H1 (cell line): ENCODE measurements around the gene SNRNP70. TPM values are rescaled to one million over a fixed set of nuclear protein-coding genes. Genes with fewer than 3 reads are reported as not detected.

ENCODE experiments used
- ATF2 ChIP-seq: IDR thresholded peaks from 2 replicates; pipeline ENCODE4 v1.6.1; 2012; ENCODE audit warnings: low read length, inconsistent platforms
- JUN ChIP-seq: IDR thresholded peaks from 2 replicates; pipeline ENCODE4 v1.6.1; 2011; ENCODE audit warnings: low read depth, mild to moderate bottlenecking, improper control_type of control experiment, low read length
- MAX ChIP-seq: IDR thresholded peaks from 2 replicates; pipeline ENCODE4 v1.6.1; 2012; ENCODE audit warnings: inconsistent platforms
- SAP30 ChIP-seq: fragments of 300-600 bp; sonication (generic); IDR thresholded peaks from 2 replicates; pipeline ENCODE4 v1.7.1; 2012; ENCODE audit warnings: low read length, moderate library complexity, mild to moderate bottlenecking, inconsistent platforms; ENCODE audit not compliant: insufficient read depth, insufficient replicate concordance
- SIRT6 ChIP-seq: IDR thresholded peaks from one replicate; pipeline ENCODE4 v1.7.1; 2012; ENCODE audit warnings: low read length, inconsistent platforms
- polyA plus RNA-seq, 7 experiments: library from polyadenylated mRNA; depleted of rRNA in 3 of 7; stranded (reverse) in 5 of 7; unstranded in 2 of 7; fragments of >200 nt in 5 of 7; fragments of 200-250 nt in 2 of 7; gene quantifications; 1 replicate in 5 of 7; 2 replicates in 1 of 7; 4 replicates in 1 of 7; pipeline versions ENCODE4 v1.2.1 to v1.2.3, GENCODE V29; 2011 to 2013; ENCODE audit warnings: missing spikeins in 2 of 7, mixed read lengths in 2 of 7
- small RNA-seq: library from polyadenylated mRNA; stranded (forward); fragments of <200 nt; extraction: miRNeasy Mini kit (QIAGEN cat#:217004); gene quantifications from one replicate; pipeline ENCODE3, GENCODE V24; 2013; ENCODE audit not compliant: insufficient read depth
- total RNA-seq: library from RNA; stranded (reverse); fragmentation: NEBNext Ultra II Directional; extraction: Animal tissue kit (Norgen Biotek cat#: 25700); gene quantifications from 2 replicates; pipeline ENCODE4 v1.2.1, GENCODE V29; 2021

Gene SNRNP70
- total and polyA plus RNA-seq, 2 of the 8 experiments (the other 6 are each of a cell fraction or from before 2014, with no cell fraction given) = 231 to 235 TPM

GRCh38 chr19:49157445-49158224 is 72.4 kb downstream of the SNRNP70 start, which contains the start of gene TRPM4 (continued):
- TF ChIP-seq SAP30 (no peak), ATF2 (no peak), SIRT6 (no peak), MAX (peak; percentile 72), JUN (no peak)

Small RNA genes within 50 kb of the gene (small RNA-seq; reads per million reads assigned to genes)
- not detected for gene RN7SL708P

Other genes starting within 250 kb of the SNRNP70 start
- gene HSD17B14, start 249.0 kb upstream of the SNRNP70 start, total RNA-seq = 8.4 and 9.7 TPM in 2 replicates
- 25.5 and 32.7 TPM in 2 replicates for gene HSD17B14, start 249.0 kb upstream of the SNRNP70 start, polyA plus RNA-seq (2011; rRNA removed)
- 16.8 and 18.0 TPM in 2 replicates for gene PLEKHA4, start 216.8 kb upstream of the SNRNP70 start, total RNA-seq
- gene PLEKHA4, start 216.8 kb upstream of the SNRNP70 start, polyA plus RNA-seq (2011; rRNA removed) = 8.2 and 14.1 TPM in 2 replicates
- gene PPP1R15A, start 213.0 kb upstream of the SNRNP70 start, total RNA-seq = 12.8 and 14.0 TPM in 2 replicates
- 4.1 and 8.6 TPM in 2 replicates for gene PPP1R15A, start 213.0 kb upstream of the SNRNP70 start, polyA plus RNA-seq (2011; rRNA removed)
- 1.0 and 1.1 TPM in 2 replicates for gene TULP2, start 186.7 kb upstream of the SNRNP70 start, total RNA-seq
- gene TULP2, start 186.7 kb upstream of the SNRNP70 start, polyA plus RNA-seq (2011; rRNA removed) = 0.95 and 1.8 TPM in 2 replicates
- 106 and 111 TPM in 2 replicates for gene NUCB1, start 185.1 kb upstream of the SNRNP70 start, total RNA-seq
- 121 and 178 TPM in 2 replicates for gene NUCB1, start 185.1 kb upstream of the SNRNP70 start, polyA plus RNA-seq (2011; rRNA removed)
- 2.2 and 2.7 TPM in 2 replicates for gene DHDH, start 151.8 kb upstream of the SNRNP70 start, total RNA-seq
- gene DHDH, start 151.8 kb upstream of the SNRNP70 start, polyA plus RNA-seq (2011; rRNA removed) = 2.8 and 2.9 TPM in 2 replicates
- gene BAX, start 130.6 kb upstream of the SNRNP70 start, total RNA-seq = 257 and 295 TPM in 2 replicates
- gene BAX, start 130.6 kb upstream of the SNRNP70 start, polyA plus RNA-seq (2011; rRNA removed) = 346 and 750 TPM in 2 replicates
- 1,751 and 1,764 TPM in 2 replicates for gene FTL, start 120.1 kb upstream of the SNRNP70 start, total RNA-seq
- gene FTL, start 120.1 kb upstream of the SNRNP70 start, polyA plus RNA-seq (2011; rRNA removed) = 2,427 and 3,043 TPM in 2 replicates
- 37.8 and 38.7 TPM in 2 replicates for gene GYS1, start 92.1 kb upstream of the SNRNP70 start, total RNA-seq
- 30.0 and 41.9 TPM in 2 replicates for gene GYS1, start 92.1 kb upstream of the SNRNP70 start, polyA plus RNA-seq (2011; rRNA removed)
- gene RUVBL2, start 91.6 kb upstream of the SNRNP70 start, total RNA-seq = 152 and 160 TPM in 2 replicates
- 247 and 341 TPM in 2 replicates for gene RUVBL2, start 91.6 kb upstream of the SNRNP70 start, polyA plus RNA-seq (2011; rRNA removed)
- gene LHB, start 68.4 kb upstream of the SNRNP70 start, total RNA-seq = not detected in 2 replicates
- gene LHB, start 68.4 kb upstream of the SNRNP70 start, polyA plus RNA-seq (2011; rRNA removed) = 0.53 and 1.2 TPM in 2 replicates
- gene CGB3, start 61.1 kb upstream of the SNRNP70 start, total RNA-seq = not detected in 2 replicates
- 0.09 TPM in 1 of 2 replicates, not detected in the other for gene CGB3, start 61.1 kb upstream of the SNRNP70 start, polyA plus RNA-seq (2011; rRNA removed)
- gene CGB2, start 53.6 kb upstream of the SNRNP70 start, total RNA-seq = 0.71 TPM in 1 of 2 replicates, not detected in the other
- gene CGB2, start 53.6 kb upstream of the SNRNP70 start, polyA plus RNA-seq (2011; rRNA removed) = 3.2 and 3.9 TPM in 2 replicates
- not detected in 2 replicates for gene CGB1, start 48.6 kb upstream of the SNRNP70 start, total RNA-seq
- 0.83 TPM in 1 of 2 replicates, not detected in the other for gene CGB1, start 48.6 kb upstream of the SNRNP70 start, polyA plus RNA-seq (2011; rRNA removed)
- 0.63 TPM in 1 of 2 replicates, not detected in the other for gene CGB5, start 41.6 kb upstream of the SNRNP70 start, total RNA-seq
- 0.68 and 0.83 TPM in 2 replicates for gene CGB5, start 41.6 kb upstream of the SNRNP70 start, polyA plus RNA-seq (2011; rRNA removed)
- 0.46 TPM in 1 of 2 replicates, not detected in the other for gene CGB8, start 36.3 kb upstream of the SNRNP70 start, total RNA-seq
- 0.09 and 0.22 TPM in 2 replicates for gene CGB8, start 36.3 kb upstream of the SNRNP70 start, polyA plus RNA-seq (2011; rRNA removed)
- gene CGB7, start 27.7 kb upstream of the SNRNP70 start, total RNA-seq = 0.52 and 1.2 TPM in 2 replicates
- gene CGB7, start 27.7 kb upstream of the SNRNP70 start, polyA plus RNA-seq (2011; rRNA removed) = 2.2 and 3.8 TPM in 2 replicates
- gene NTF4, start 20.6 kb upstream of the SNRNP70 start, total RNA-seq = 2.8 and 3.1 TPM in 2 replicates
- gene NTF4, start 20.6 kb upstream of the SNRNP70 start, polyA plus RNA-seq (2011; rRNA removed) = 5.3 and 6.5 TPM in 2 replicates
- 0.10 and 0.17 TPM in 2 replicates for gene KCNA7, start 12.8 kb upstream of the SNRNP70 start, total RNA-seq
- gene KCNA7, start 12.8 kb upstream of the SNRNP70 start, polyA plus RNA-seq (2011; rRNA removed) = 0.06 and 0.09 TPM in 2 replicates
- gene LIN7B, start 28.9 kb downstream of the SNRNP70 start, total RNA-seq = 4.1 and 4.2 TPM in 2 replicates
- gene LIN7B, start 28.9 kb downstream of the SNRNP70 start, polyA plus RNA-seq (2011; rRNA removed) = 4.1 and 6.0 TPM in 2 replicates
- gene C19orf73, start 33.7 kb downstream of the SNRNP70 start, total RNA-seq = 1.2 and 2.5 TPM in 2 replicates
- gene C19orf73, start 33.7 kb downstream of the SNRNP70 start, polyA plus RNA-seq (2011; rRNA removed) = 4.6 and 10.0 TPM in 2 replicates
- 25.3 and 28.0 TPM in 2 replicates for gene PPFIA3, start 34.1 kb downstream of the SNRNP70 start, total RNA-seq
- gene PPFIA3, start 34.1 kb downstream of the SNRNP70 start, polyA plus RNA-seq (2011; rRNA removed) = 15.9 and 28.8 TPM in 2 replicates
- 1.8 and 2.3 TPM in 2 replicates for gene HRC, start 69.9 kb downstream of the SNRNP70 start, total RNA-seq
- gene HRC, start 69.9 kb downstream of the SNRNP70 start, polyA plus RNA-seq (2011; rRNA removed) = 2.6 and 6.8 TPM in 2 replicates
- 11.3 and 12.6 TPM in 2 replicates for gene TRPM4, start 72.3 kb downstream of the SNRNP70 start, total RNA-seq
- 13.3 and 21.5 TPM in 2 replicates for gene TRPM4, start 72.3 kb downstream of the SNRNP70 start, polyA plus RNA-seq (2011; rRNA removed)
- 1.5 and 1.7 TPM in 2 replicates for gene SLC6A16, start 239.7 kb downstream of the SNRNP70 start, total RNA-seq
- 0.93 and 1.1 TPM in 2 replicates for gene SLC6A16, start 239.7 kb downstream of the SNRNP70 start, polyA plus RNA-seq (2011; rRNA removed)
- gene CD37, start 250.0 kb downstream of the SNRNP70 start, total RNA-seq = not detected in 2 replicates
- gene CD37, start 250.0 kb downstream of the SNRNP70 start, polyA plus RNA-seq (2011; rRNA removed) = not detected in 2 replicates